Measurements from ENCODE around the gene TRIM25. TPM values are rescaled to one million over a fixed set of nuclear protein-coding genes. Genes with fewer than 3 reads are reported as not detected.

TRIM25 gene
- total RNA-seq, 5 donors from 2014 or later (not counting 1 experiment from before 2014, with no cell fraction given): 41.4 to 59.7 (median 56.1) TPM

- Mint-ChIP-seq H3K4me3 (no peak overlapping the region), H3K9me3 (no peaks in the 10 kb centered on the region), H3K27me3 (no peaks in the 10 kb centered on the region), H3K4me1 (peaks cover 11 to 29% (median 17%) of the 10 kb centered on the region in 3 donors), H3K36me3 (peaks cover 46% of the 10 kb centered on the region), H3K27ac (no peak overlapping the region)
- peaks cover 0 to 8% of the 10 kb centered on the region in 2 experiments for H3K4me1 ChIP-seq (ENCODE audit: control insufficient read depth in 1 of 2, extremely low read depth in 1 of 2, insufficient read depth in 2 of 2, low read length in 2 of 2)
- H3K36me3 ChIP-seq (ENCODE audit: control insufficient read depth in 2 of 2, extremely low read depth in 1 of 2, insufficient read depth in 1 of 2, low read length in 1 of 2): peaks cover 4 to 40% of the 10 kb centered on the region in 2 donors
- no peak overlapping the region for H3K27ac ChIP-seq (ENCODE audit: low read length)
- no peak for ATAC-seq (replicated peaks in 1 of 4)
- WGBS (ENCODE audit: insufficient coverage): no CpG with 5 or more reads among the region's 4 CpGs
- H3K9me3 ChIP-seq: no peaks in the 10 kb centered on the region
- ChIA-PET POLR2A (no interaction called here), CTCF (interaction anchor here in 1 of 2 donors (0.6 kb wide), 1 partner anchor 1446 kb away, joined by 3 read pairs; no protein-coding TSS in a partner anchor)
- DNase-seq: no peak
- no peak overlapping the region for H3K4me3 ChIP-seq (ENCODE audit: control insufficient read depth in 1 of 2, extremely low read depth in 1 of 2, low read length in 1 of 2)
- no peaks in the 10 kb centered on the region for H3K27me3 ChIP-seq (replicated peaks in 1 of 2; ENCODE audit: control insufficient read depth in 2 of 2, extremely low read depth in 1 of 2, insufficient read depth in 2 of 2, low read length in 1 of 2)
These were observed 66.7 kb downstream of the TRIM25 start for GRCh38 chr17:56847106-56847505.

GRCh38 chr17:56845934-56846333 lies 67.9 kb downstream of the TRIM25 start:
- DNase-seq (no peak), ATAC-seq (replicated peaks in 1 of 4) (no peak)
- H3K27ac ChIP-seq (ENCODE audit: low read length): no peak overlapping the region
- peaks cover 0 to 4% of the 10 kb centered on the region in 2 experiments for H3K4me1 ChIP-seq (ENCODE audit: control insufficient read depth in 1 of 2, extremely low read depth in 1 of 2, insufficient read depth in 2 of 2, low read length in 2 of 2)
- no peaks in the 10 kb centered on the region for H3K9me3 ChIP-seq
- WGBS (ENCODE audit: insufficient coverage): no CpG with 5 or more reads among the region's 1 CpG
- no peaks in the 10 kb centered on the region for H3K27me3 ChIP-seq (replicated peaks in 1 of 2; ENCODE audit: control insufficient read depth in 2 of 2, extremely low read depth in 1 of 2, insufficient read depth in 2 of 2, low read length in 1 of 2)
- no peak overlapping the region for H3K4me3 ChIP-seq (ENCODE audit: control insufficient read depth in 1 of 2, extremely low read depth in 1 of 2, low read length in 1 of 2)
- Mint-ChIP-seq H3K27ac (peak overlapping the region in 1 of 2 donors; percentile 39), H3K27me3 (no peaks in the 10 kb centered on the region), H3K4me3 (no peak overlapping the region), H3K4me1 (peaks cover 9 to 19% (median 11%) of the 10 kb centered on the region in 3 donors), H3K9me3 (no peaks in the 10 kb centered on the region), H3K36me3 (peaks cover 36% of the 10 kb centered on the region)
- H3K36me3 ChIP-seq (ENCODE audit: control insufficient read depth in 2 of 2, extremely low read depth in 1 of 2, insufficient read depth in 1 of 2, low read length in 1 of 2): peaks cover 4 to 31% of the 10 kb centered on the region in 2 donors
- ChIA-PET CTCF (interaction anchor here in 1 of 2 donors (1.9 kb wide), 1 partner anchor 26 kb away, joined by 6 read pairs; no protein-coding TSS in a partner anchor), POLR2A (no interaction called here)

- peaks cover 14% of the 10 kb centered on the region for H3K36me3 Mint-ChIP-seq
- CTCF ChIA-PET: interaction anchor here in 1 of 2 donors (0.6 to 1.0 kb wide), 3 partner anchors 12 to 84 kb away, joined by 3 to 5 read pairs (median 4); no protein-coding TSS in a partner anchor
These were observed 71.3 kb downstream of the TRIM25 start for GRCh38 chr17:56842577-56842976.

GRCh38 chr17:56838687-56839086 lies 75.2 kb downstream of the TRIM25 start:
- no peaks in the 10 kb centered on the region for H3K27me3 Mint-ChIP-seq
- H3K27ac Mint-ChIP-seq: no peak overlapping the region
- H3K9me3 Mint-ChIP-seq: no peaks in the 10 kb centered on the region
- peaks cover 8 to 15% of the 10 kb centered on the region in 2 experiments for H3K4me1 ChIP-seq (ENCODE audit: control insufficient read depth in 1 of 2, extremely low read depth in 1 of 2, insufficient read depth in 2 of 2, low read length in 2 of 2)
- no CpG with 5 or more reads among the region's 3 CpGs for WGBS (ENCODE audit: insufficient coverage)
- H3K36me3 ChIP-seq (ENCODE audit: control insufficient read depth in 2 of 2, extremely low read depth in 1 of 2, insufficient read depth in 1 of 2, low read length in 1 of 2): peaks cover 8 to 10% of the 10 kb centered on the region in 2 donors
- peaks cover 9% of the 10 kb centered on the region for H3K36me3 Mint-ChIP-seq
- DNase-seq: no peak
- peak overlapping the region in 1 of 3 donors; percentile 13 for H3K4me3 Mint-ChIP-seq
- ATAC-seq (replicated peaks in 1 of 4): no peak
- H3K4me3 ChIP-seq (ENCODE audit: control insufficient read depth in 1 of 2, extremely low read depth in 1 of 2, low read length in 1 of 2): no peak overlapping the region
- H3K4me1 Mint-ChIP-seq: peaks cover 39 to 50% (median 48%) of the 10 kb centered on the region in 3 donors
- ChIA-PET POLR2A (no interaction called here), CTCF (interaction anchor here in 1 of 2 donors (1.1 kb wide), 1 partner anchor 19 kb away, joined by 4 read pairs; no protein-coding TSS in a partner anchor)
- H3K27me3 ChIP-seq (replicated peaks in 1 of 2; ENCODE audit: control insufficient read depth in 2 of 2, extremely low read depth in 1 of 2, insufficient read depth in 2 of 2, low read length in 1 of 2): no peaks in the 10 kb centered on the region
- H3K27ac ChIP-seq (ENCODE audit: low read length): no peak overlapping the region
- H3K9me3 ChIP-seq: no peaks in the 10 kb centered on the region

More at GRCh38 chr17:56842577-56842976, 71.3 kb downstream of the TRIM25 start:
- no peaks in the 10 kb centered on the region for H3K9me3 ChIP-seq
- no peak for ATAC-seq (replicated peaks in 1 of 4)
- no peak overlapping the region for H3K4me3 ChIP-seq (ENCODE audit: control insufficient read depth in 1 of 2, extremely low read depth in 1 of 2, low read length in 1 of 2)
- H3K36me3 ChIP-seq (ENCODE audit: control insufficient read depth in 2 of 2, extremely low read depth in 1 of 2, insufficient read depth in 1 of 2, low read length in 1 of 2): peaks cover 8 to 11% of the 10 kb centered on the region in 2 donors
- no peaks in the 10 kb centered on the region for H3K27me3 ChIP-seq (replicated peaks in 1 of 2; ENCODE audit: control insufficient read depth in 2 of 2, extremely low read depth in 1 of 2, insufficient read depth in 2 of 2, low read length in 1 of 2)
- 100% methylated on average over 1 of the region's 2 CpGs for WGBS (ENCODE audit: insufficient coverage)
- Mint-ChIP-seq H3K4me3 (no peak overlapping the region), H3K4me1 (peaks cover 24 to 27% (median 26%) of the 10 kb centered on the region in 3 donors), H3K9me3 (no peaks in the 10 kb centered on the region), H3K27ac (no peak overlapping the region), H3K27me3 (no peaks in the 10 kb centered on the region)
- POLR2A ChIA-PET: no interaction called here
- no peak overlapping the region for H3K27ac ChIP-seq (ENCODE audit: low read length)
- H3K4me1 ChIP-seq (ENCODE audit: control insufficient read depth in 1 of 2, extremely low read depth in 1 of 2, insufficient read depth in 2 of 2, low read length in 2 of 2): peaks cover 0 to 5% of the 10 kb centered on the region in 2 experiments
- DNase-seq: no peak

Other genes with a start within 250 kb of the TRIM25 start
- gene C17orf67, start 80.1 kb downstream of the TRIM25 start, total RNA-seq: 1 to 10 TPM; 4.8 to 9.6 (median 8.4) TPM
- gene DGKE, start 79.9 kb downstream of the TRIM25 start, total RNA-seq: 10 to 100 TPM; 31.6 to 39.2 (median 36.8) TPM
- 10 to 100 TPM; 14.7 to 19.2 (median 15.7) TPM for gene COIL, start 47.0 kb upstream of the TRIM25 start, total RNA-seq
- 10 to 100 TPM; 18.4 to 24.2 (median 22.4) TPM for gene SCPEP1, start 64.1 kb upstream of the TRIM25 start, total RNA-seq
- 10 to 100 TPM; 28.9 to 42.5 (median 35.6) TPM for gene AKAP1, start 171.2 kb upstream of the TRIM25 start, total RNA-seq

Data from T-cell (primary cell).